Lung (tissue), 12 donors: ENCODE results near the gene WBP11. TPM values are rescaled to one million over a fixed set of nuclear protein-coding genes. Genes with fewer than 3 reads are reported as not detected.

Experiments used
- ATAC-seq: fragments of 200-7000 bp; cut with Tn5 transposase; one replicate; pipeline ENCODE4 v1.9.1; 2020; ENCODE audit warnings: moderate number of reproducible peaks; ENCODE audit not compliant: insufficient read depth, low FRiP score
- DNase-seq, 3 donors: peaks; one replicate each; pipeline ENCODE4 v3.0.0-alpha.2; 2013 to 2017
- H3K27ac ChIP-seq, 2 donors: one replicate each; pipeline ENCODE4 v1.5.1; 2013; ENCODE audit warnings: mild to moderate bottlenecking in 2 of 2, moderate library complexity in 2 of 2, control low read depth in 1 of 2, inconsistent platforms in 1 of 2, low read depth in 1 of 2, low read length in 1 of 2
- H3K27me3 ChIP-seq, 3 donors: one replicate each; pipeline ENCODE4 v1.5.1; 2013; ENCODE audit warnings: low read length in 2 of 3; ENCODE audit not compliant: control insufficient read depth in 3 of 3, insufficient read depth in 3 of 3
- H3K36me3 ChIP-seq, 4 donors: one replicate each; pipeline ENCODE4 v1.5.1; 2013; ENCODE audit warnings: low read length in 4 of 4, mild to moderate bottlenecking in 1 of 4, moderate library complexity in 1 of 4; ENCODE audit not compliant: control insufficient read depth in 4 of 4, insufficient read depth in 4 of 4
- H3K4me1 ChIP-seq, 5 donors: one replicate each; pipeline ENCODE4 v1.5.1; 2013; ENCODE audit warnings: low read length in 5 of 5, mild to moderate bottlenecking in 2 of 5, moderate library complexity in 1 of 5; ENCODE audit not compliant: control insufficient read depth in 5 of 5, insufficient read depth in 5 of 5
- H3K4me3 ChIP-seq: one replicate; pipeline ENCODE4 v1.5.1; 2013; ENCODE audit warnings: mild to moderate bottlenecking, control low read depth, moderate library complexity
- H3K9ac ChIP-seq, 2 donors: one replicate each; pipeline ENCODE4 v1.5.1; 2013; ENCODE audit warnings: low read length in 2 of 2, control low read depth in 1 of 2; ENCODE audit not compliant: insufficient read depth in 1 of 2
- H3K9me3 ChIP-seq, 4 donors: one replicate each; pipeline ENCODE4 v1.5.1; 2013; ENCODE audit warnings: low read length in 3 of 4, mild to moderate bottlenecking in 1 of 4, moderate library complexity in 1 of 4; ENCODE audit not compliant: control insufficient read depth in 4 of 4, insufficient read depth in 3 of 4
- CTCF ChIP-seq: IDR thresholded peaks from 2 replicates; pipeline ENCODE4 v1.5.1; 2012; ENCODE audit warnings: mild to moderate bottlenecking; ENCODE audit errors: control extremely low read depth, extremely low read depth
- WGBS, 2 donors: extraction: QIAGEN DNeasy Blood & Tissue Kit; methylation state at CpG; one replicate each; pipeline ENCODE4 v1.1.7; 2013; 5-methylcytosine and 5-hydroxymethylcytosine counted together
- polyA plus RNA-seq, 2 donors: library from polyadenylated mRNA; stranded (reverse); fragments of 200-250 nt; gene quantifications; one replicate each; pipeline ENCODE4 v1.2.1, GENCODE V29; 2013
- total RNA-seq, 2 donors: library from RNA; depleted of rRNA in 1 of 2; stranded (reverse); fragments of >200 nt in 1 of 2; gene quantifications; one replicate each; pipeline ENCODE4 v1.2.1, GENCODE V29; 2014 to 2021
- donor health status: control.
- donor health status: control.
- donor health status: Bipolar disorder and iron deficiency.
- donor health status: healthy.
- donor health status: DM: yes; HTN: yes; CAD: no.

Gene WBP11
- total and polyA plus RNA-seq, 4 donors = 14.8 to 52.8 (median 30.6) TPM

DNA sequence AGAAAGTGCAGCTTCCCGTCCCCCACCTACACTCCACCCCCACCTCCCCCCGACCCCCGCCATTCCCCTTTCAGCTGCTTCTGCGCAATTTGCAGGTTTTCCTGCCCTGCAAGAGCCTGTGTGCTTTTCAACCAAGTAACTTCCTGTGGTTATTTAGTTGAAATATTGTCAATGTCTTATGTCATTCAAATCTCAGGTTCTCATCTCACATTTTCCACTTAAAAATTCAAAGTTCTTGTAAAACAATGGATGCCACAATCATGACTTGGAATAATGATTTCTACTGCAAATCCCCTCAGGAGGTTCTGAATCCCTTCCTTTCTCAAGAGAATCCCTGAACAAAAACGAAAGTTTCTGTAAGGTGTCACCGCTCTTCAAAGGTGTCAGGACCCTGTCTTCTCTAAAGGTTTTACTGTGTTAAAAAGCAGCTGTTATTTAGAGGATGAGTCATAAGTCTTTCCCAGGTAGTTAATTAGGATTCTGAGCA is 31.6 kb downstream of the WBP11 start:
- DNase-seq (peak; percentile 31 to 39 (median 34)), ATAC-seq (no peak)
- peak overlapping the region in 1 of 2 donors; percentile 61 for H3K9ac ChIP-seq
- TF ChIP-seq CTCF = no peak
- no peak overlapping the region for H3K27ac ChIP-seq
- H3K9me3 ChIP-seq = no peaks in the 10 kb centered on the region
- no peaks in the 10 kb centered on the region for H3K36me3 ChIP-seq
- H3K27me3 ChIP-seq = no peaks in the 10 kb centered on the region
- H3K4me3 ChIP-seq = no peak overlapping the region
- 20 to 35% methylated on average over 6 of the region's 6 CpGs for WGBS, 2 donors
- peaks cover 4 to 34% (median 6%) of the 10 kb centered on the region in 5 donors for H3K4me1 ChIP-seq

GRCh38 chr12:14770496-14771461 is 32.5 kb downstream of the WBP11 start:
- H3K9ac ChIP-seq = peak overlapping the region; percentile 90 to 97
- ATAC-seq (peak; percentile 68), DNase-seq (peak; percentile 95 to 98 (median 98))
- H3K36me3 ChIP-seq = no peaks in the 10 kb centered on the region
- no peaks in the 10 kb centered on the region for H3K9me3 ChIP-seq
- H3K27ac ChIP-seq = peak overlapping the region; percentile 95 to 98
- no peaks in the 10 kb centered on the region for H3K27me3 ChIP-seq
- WGBS, 2 donors = 1% methylated on average over 56 of the region's 56 CpGs
- H3K4me1 ChIP-seq = peaks cover 0 to 32% (median 3%) of the 10 kb centered on the region in 5 donors
- TF ChIP-seq CTCF = no peak
- peak overlapping the region; percentile 70 for H3K4me3 ChIP-seq

DNA sequence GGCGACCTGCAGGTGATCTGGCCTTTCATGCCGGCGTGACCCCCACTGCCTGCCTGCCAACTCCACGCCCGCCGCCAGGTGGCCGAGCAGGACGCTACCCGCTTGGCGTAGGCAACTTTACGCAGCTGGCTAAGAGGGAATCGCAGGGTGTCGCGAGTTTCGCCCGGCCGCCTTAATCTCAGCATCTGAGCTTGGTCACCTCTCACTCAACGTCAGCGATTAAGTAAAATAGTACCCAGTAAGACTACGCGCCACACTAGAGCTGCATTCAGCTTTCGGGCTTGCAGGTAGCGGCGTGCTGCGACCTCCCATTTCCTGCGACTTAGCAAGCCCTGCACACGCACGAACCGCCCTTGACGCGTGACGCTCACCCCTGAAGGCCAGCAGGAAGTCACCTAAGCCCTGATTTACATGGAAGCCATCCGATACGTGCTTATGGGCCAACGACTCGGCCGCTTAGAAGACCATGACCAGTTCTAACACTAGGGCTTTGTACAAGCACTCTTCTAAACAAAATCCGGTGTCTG is 33.2 kb downstream of the WBP11 start:
- TF ChIP-seq CTCF = peak; percentile 54
- peak; percentile 59 for ATAC-seq
- WGBS, 2 donors = 0% methylated on average over 38 of the region's 38 CpGs

More for the DNA sequence above, 33.2 kb downstream of the WBP11 start:
- Histone ChIP-seq H3K9me3 (no peaks in the 10 kb centered on the region), H3K36me3 (no peaks in the 10 kb centered on the region), H3K27ac (peak overlapping the region; percentile 95 to 98), H3K4me3 (peak overlapping the region; percentile 70), H3K9ac (peak overlapping the region; percentile 90 to 97), H3K27me3 (no peaks in the 10 kb centered on the region), H3K4me1 (peaks cover 0 to 24% (median 0%) of the 10 kb centered on the region in 5 donors)
- peak; percentile 85 to 87 (median 87) for DNase-seq
